GM19438 (cell line): Measurements from ENCODE around the gene SHISA4.
"Not testable (repeated sequence)": the region's sequence is repeated elsewhere in the genome, so short reads cannot be mapped to it uniquely, and the experiment has no call there.

ENCODE experiments used
- ATAC-seq: cut with Tn5 transposase; IDR thresholded peaks from one replicate; pipeline ENCODE4 v1.9.1; 2021; ENCODE audit warnings: low read depth; ENCODE audit not compliant: unreplicated experiment

SHISA4 gene

DNA sequence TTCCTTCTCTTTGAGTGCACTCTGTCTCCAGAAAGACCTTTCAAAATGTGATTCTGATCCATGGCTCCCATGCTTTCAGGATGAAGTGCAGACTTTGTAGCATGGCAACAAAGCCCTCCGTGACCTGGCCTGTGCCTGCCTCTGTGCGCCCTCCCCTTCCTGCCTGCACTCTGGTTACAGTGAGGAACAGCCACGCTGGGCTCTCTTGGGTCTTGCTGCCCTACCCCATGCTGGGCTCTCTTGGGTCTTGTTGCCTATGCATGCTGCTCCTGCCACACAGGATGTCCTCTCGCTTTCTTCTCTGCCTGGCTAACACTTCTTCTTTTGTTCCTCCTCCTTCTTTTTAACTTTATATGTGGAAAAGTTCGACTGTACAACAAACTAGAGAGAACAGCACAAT, 29.6 kb downstream of the SHISA4 start:
- no peak for ATAC-seq

DNA sequence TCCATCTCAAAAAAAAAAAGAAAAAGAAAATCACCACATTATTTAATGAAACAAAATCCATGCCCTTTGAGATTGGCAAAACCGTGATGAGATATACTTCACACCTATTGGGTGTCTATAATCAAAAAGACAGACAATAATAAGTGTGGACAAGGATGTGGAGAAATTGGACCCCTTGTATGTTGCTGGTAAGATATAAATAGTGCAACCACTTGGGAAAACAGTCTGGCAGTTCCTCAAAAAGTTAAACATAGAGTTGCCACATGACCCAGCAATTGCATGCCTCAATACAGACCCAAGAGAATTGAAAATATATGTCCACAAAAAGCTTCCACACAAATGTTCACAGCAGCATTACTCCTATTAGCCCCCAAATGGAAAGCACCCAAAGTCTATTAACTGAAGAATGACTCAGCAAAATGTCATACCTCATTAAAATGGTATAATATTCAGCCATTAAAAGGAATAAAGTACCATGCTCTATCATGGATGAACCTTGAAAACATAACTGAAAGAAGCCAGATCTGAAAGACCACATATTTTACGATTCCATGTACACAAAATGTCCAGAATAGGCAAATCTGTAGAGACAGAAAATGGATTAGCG, 33.4 kb downstream of the SHISA4 start:
- ATAC-seq, result no peak

DNA sequence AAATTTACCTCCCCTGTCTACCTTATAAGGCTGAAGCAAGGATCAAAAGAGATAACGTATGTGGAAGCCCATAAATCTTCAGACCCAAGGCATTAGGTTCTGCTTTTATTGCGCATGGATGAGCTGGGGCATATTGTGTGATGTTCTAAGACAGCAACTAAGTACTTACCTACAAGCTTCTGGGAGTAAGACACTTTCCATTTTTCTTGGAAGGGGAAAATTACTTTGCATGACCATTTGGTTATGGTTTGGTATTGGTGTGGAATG, 36.5 kb downstream of the SHISA4 start:
- ATAC-seq, result no peak

DNA sequence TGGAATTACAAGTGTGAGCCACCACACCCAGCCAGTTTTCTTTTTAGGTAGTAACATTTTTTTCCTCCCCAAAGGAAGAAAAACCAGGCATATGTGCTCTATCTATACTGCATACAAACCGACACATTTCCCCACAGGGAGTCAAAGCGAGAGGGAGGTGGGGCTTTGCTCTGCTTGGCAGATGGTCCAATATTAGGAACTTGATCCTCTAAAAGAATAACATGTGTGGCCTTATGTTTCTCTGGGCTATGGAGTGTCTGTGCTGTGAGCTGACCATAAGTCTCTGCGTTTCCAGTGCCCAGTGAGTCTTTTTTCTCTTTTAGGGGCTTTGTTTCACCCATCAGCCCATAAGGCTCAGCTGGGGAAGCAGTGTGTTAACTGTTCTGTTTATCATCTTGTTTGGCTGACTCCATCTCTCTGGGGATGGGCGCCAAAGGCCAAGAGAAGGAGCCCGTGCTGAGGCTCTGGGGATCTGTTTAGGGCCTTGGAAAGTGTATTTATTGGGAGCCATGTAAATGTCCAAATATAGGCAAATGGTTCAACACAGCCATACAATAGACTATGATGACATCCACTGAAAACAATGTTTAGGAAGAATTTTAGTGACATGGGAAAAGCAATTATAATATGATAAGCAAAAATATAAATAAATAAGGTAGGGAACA, 37.4 kb downstream of the SHISA4 start:
- ATAC-seq, result no peak

DNA sequence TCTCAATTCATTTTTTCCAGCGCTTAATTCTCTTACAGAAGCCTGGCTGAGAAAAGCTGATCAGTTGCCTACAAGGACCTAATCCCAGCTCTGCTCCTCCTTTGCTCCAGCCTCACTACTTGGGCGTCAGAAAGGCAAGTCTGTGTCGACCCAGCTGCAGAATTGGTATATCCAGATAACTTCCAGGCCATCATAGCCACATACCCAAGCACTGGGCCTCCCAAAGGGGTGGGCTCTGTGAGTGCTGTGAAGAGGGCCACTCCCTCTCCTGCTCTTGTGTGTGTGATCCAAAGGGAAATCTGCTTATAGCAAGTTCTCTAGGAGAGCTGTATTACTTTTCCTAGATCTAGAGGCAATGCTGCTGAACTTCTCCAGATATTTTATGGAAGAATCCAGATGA, 39.6 kb downstream of the SHISA4 start:
- ATAC-seq, result no peak

DNA sequence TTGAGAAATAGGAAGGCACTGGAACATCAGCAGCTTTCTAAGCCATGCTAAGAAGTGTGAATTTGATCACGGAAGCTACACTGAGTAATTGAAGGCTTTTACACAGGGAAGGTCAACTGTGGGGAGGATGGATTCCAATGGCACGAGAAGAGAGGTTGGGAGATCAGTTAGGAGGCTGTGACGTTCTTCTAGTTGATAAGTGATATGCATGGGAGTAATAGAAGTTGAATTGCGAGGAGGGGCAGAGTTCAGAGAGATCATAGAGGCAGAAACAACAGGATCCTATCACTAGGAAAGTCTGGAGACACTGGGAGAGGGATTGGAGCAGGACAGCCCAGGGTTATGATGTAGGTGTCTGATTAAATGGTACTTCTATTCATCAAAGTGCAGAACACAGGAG, 41.4 kb downstream of the SHISA4 start:
- no peak for ATAC-seq

DNA sequence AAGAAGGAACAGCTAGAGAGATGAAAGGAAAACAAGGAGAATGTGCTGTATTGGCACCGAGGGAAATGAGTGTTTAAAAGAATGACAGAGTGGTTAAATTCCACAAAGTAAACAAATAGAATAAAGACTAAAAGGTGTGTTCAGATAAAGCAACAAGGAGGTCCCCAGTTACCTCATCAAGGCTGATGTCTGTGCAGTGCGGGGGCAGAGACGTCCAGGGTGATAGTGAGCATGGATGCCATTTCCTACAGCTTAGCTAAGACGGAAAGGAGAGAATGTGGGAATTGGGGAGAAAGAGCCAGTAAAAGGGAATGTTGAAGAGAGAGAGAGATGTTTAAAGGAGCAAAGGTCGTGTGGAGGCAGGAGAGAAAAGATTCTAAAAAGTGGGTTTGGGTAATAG, 42.1 kb downstream of the SHISA4 start:
- no peak for ATAC-seq

DNA sequence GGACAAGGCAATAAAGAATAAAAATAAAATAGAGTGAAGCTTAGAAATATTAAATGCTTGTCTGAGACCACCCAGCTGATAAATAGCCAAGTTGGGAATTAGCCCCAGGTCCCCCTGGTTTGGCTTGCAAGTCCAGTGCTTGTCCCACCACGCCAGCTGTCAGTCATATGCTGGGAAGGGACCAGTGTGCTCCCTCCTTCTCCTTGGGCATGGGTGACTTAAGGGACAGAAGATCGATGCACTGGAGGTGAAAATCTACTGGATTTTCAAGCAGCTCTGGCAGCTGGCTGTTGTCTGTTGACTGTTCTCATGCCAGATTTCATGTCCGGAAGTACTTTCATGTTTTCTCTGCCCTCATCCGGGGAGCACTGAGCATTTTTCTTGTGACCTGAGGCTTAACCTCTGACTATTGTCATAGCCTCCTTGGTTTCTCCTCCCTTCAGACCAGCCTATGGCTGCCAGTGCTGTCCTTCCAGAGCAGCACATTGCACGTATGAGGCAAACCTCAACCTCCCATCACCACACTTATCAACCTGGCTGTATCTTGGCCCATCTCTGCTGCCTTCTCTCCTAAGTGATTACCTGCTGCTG, 45.2 kb downstream of the SHISA4 start:
- no peak for ATAC-seq

DNA sequence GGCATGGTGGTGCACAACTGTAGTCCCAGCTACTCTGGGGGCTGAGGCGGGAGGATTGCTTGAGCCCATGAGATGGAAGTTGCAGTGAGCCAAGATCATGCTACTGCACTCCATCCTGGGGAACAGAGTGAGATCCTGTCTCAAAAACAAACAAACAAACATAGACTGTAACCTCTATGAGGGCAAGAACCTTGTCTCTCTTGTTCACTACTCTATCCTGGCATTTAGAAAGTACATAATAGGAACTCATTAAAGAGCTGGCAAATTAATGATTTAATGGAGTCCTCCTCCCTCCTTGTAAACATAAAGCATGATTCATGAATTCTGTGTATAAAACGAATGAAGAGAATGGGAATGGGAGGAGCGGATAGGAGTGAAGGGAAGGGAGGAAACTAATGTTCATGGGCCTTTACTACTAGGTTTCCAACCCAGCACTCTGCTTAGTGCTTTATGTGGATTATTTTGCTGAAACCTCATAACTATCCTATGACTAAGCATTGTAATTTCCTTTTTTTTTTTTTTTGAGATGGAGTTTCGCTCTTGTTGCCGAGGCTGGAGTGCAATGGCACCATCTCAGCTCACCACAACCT, 49.0 kb downstream of the SHISA4 start:
- ATAC-seq, result no peak

DNA sequence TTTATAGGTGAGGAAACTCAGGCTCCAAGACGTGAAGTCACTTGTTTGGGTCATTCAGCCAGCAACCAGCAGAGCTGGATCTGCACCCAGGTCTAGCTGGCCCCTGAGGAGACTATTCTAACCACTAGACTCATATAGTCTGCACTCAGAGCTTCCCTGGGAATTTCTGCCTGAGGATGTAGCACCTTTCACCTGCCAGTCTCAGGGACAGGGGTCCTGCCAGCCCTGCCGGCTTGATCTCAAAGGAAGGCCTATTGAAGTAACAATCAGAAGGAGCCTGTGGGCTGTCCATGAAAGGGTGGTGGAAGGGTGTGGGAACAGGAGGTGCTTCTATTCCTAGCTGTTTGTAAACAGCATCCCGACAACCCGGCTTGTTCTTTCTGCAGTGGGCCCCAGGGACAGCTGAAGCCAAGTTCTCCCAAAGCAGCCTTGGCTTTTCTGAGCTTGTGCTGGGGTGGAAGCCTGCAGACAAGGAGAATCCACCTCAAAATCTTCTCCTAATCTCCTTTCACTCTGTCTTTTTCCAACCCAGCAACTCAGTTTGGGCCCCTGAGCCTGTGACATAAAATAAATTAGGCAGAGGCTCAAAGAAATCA, 49.8 kb downstream of the SHISA4 start:
- ATAC-seq, result no peak

DNA sequence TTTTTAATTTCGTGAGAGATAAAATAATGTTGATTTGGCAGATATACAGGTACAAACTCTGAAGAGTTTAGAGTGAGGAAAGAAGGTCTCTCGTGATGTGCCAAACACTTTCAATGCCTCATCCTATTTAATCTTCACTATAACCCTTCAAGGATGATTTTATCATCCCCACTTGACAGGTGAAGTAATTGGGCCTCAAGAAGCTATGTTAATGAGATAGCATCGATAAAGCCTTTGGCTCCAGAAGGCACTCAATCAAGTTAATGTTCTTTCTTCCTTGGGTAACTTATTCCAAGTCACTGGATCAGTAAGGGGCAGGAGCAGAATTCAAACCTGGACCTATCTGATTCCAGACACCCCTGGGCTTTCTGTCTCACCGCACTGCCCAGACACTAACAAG, 50.5 kb downstream of the SHISA4 start:
- no peak for ATAC-seq

DNA sequence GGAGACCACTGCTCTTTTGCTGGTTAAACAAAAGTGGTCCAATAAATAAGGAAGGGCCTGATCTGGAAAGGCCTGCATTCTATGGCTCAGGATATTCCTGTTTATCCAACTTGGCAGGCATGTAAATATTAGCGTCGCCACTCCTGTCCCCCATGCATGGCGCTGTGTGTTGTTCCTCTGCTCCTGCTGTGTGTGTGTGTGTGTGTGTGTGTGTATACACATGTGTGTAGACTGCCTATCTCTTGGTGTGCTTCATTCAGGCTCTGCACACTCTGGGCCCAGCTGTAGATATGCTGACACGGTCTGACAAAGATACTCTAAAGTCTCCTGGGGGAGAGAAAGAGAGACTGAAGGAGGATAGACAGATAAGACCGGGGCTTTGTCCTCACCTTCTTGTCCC, 50.9 kb downstream of the SHISA4 start:
- no peak for ATAC-seq

DNA sequence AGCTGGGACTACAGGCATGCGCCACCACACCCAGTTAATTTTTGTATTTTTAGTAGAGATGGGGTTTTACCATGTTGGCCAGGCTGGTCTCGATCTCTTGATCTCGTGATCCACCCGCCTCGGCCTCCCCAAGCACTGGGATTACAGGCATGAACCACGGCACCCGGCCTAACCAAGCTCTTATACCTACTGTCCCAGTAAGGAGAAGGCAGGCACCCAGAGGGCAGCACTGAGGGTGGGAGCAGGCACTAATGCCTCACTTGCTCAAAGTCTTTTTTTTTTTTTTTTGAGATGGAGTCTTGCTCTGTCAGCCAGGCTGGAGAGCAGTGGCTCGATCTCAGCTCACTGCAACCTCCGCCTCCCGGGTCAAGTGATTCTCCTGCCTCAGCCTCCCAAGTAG, 51.6 kb downstream of the SHISA4 start:
- not testable (repeated sequence) for ATAC-seq

DNA sequence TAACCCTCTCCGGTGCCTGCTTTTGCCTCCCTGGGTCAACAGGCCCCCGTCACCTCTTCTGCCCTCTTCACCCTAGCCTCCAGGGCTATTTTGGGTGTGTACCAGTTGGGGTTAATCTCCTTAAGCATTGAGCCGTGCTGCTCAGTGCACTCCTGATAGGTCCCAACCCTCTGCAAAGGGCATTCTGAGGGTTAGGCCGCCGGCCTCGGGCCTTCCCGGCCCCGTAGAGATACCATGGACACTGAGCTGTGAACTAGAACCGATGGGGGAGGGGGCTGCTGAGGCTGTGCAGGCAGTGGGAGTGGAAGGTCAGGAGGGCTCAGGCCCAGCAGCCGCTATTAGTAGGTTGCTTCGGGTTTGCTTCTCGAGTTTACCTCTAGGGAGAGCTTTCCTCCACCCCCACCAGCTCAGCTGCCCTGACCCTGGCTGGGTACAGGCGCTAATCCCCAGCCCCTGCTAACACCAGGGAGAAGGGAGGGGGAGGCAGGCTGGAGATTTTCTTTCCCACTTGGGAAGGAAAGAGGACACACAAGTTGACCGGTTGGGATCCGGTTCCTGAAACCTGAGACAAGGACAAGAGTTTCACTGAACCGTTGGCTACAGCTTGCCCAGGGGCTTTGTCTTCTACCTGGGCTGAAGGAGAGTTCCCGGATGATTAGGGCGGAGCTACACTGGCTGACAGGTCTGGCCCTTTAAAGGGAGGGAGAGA, 52.9 kb downstream of the SHISA4 start:
- ATAC-seq, result no peak

DNA sequence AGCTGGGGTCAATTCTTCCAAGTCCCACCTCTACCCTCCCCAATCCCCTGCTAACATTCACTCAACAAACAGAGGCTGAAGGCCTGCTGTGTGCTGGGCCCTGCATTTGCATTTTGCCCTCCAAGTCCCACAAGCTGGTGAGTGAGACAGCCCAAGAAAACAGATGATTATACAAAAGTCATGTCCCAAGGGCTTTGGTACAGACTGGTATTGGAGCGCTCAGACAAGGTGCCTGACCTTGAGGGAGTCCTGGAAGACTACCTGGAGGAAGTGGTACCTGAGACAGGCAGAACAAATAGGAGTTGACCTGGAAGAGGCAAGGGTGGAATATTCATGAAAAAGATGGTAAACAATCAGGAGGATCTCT, 53.4 kb downstream of the SHISA4 start:
- ATAC-seq, result no peak
